Neural crest cell (in vitro differentiated cells): Measurements from ENCODE around the gene ZFYVE28. TPM values are rescaled to one million over a fixed set of nuclear protein-coding genes. Genes with fewer than 3 reads are reported as not detected.

Experiments used
- DNase-seq: peaks from one replicate; pipeline ENCODE4 v3.0.0; 2021; ENCODE audit warnings: low read depth, mixed read lengths, low spot score
- H3K27ac Mint-ChIP-seq: one replicate; pipeline ENCODE4 v1.8.0; 2021; ENCODE audit warnings: mild to moderate bottlenecking, mixed read lengths; ENCODE audit not compliant: unreplicated experiment
- H3K27me3 Mint-ChIP-seq: 2 replicates; pipeline ENCODE4 v1.8.0; 2021; ENCODE audit warnings: low read depth, mild to moderate bottlenecking, mixed read lengths
- H3K36me3 Mint-ChIP-seq: 2 replicates; pipeline ENCODE4 v1.8.0; 2021; ENCODE audit warnings: low read depth, mild to moderate bottlenecking, mixed read lengths
- H3K4me1 Mint-ChIP-seq: 2 replicates; pipeline ENCODE4 v1.8.0; 2021; ENCODE audit warnings: mixed read lengths
- H3K4me3 Mint-ChIP-seq: one replicate; pipeline ENCODE4 v1.8.0; 2021; ENCODE audit warnings: mild to moderate bottlenecking, mixed read lengths
- H3K9me3 Mint-ChIP-seq: 2 replicates; pipeline ENCODE4 v1.8.0; 2021; ENCODE audit warnings: mixed read lengths
- CTCF ChIP-seq: fragments of 200-600 bp; sonication (generic); conservative IDR thresholded peaks from 2 replicates; pipeline ENCODE4 v1.5.0; 2021; ENCODE audit warnings: antibody characterized with exemption, mild to moderate bottlenecking
- total RNA-seq: library from RNA; stranded (reverse); gene quantifications from 2 replicates; pipeline ENCODE4 v1.2.1, GENCODE V29; 2021

ZFYVE28 gene
- total RNA-seq, 1 donor from 2014 or later: 1.4 TPM

GRCh38 chr4:2267320-2267811 is 151.1 kb downstream of the ZFYVE28 start:
- Mint-ChIP-seq H3K4me3 (no peak overlapping the region), H3K9me3 (no peaks in the 10 kb centered on the region), H3K36me3 (no peaks in the 10 kb centered on the region), H3K4me1 (peaks cover 5% of the 10 kb centered on the region), H3K27me3 (no peaks in the 10 kb centered on the region), H3K27ac (no peak overlapping the region)
- TF ChIP-seq CTCF: no peak
- no peak for DNase-seq

GRCh38 chr4:2266821-2267220 is 151.6 kb downstream of the ZFYVE28 start:
- TF ChIP-seq CTCF: no peak
- Mint-ChIP-seq H3K36me3 (no peaks in the 10 kb centered on the region), H3K4me1 (peaks cover 5% of the 10 kb centered on the region), H3K27me3 (no peaks in the 10 kb centered on the region), H3K27ac (no peak overlapping the region), H3K4me3 (no peak overlapping the region), H3K9me3 (no peaks in the 10 kb centered on the region)
- DNase-seq: no peak

- TF ChIP-seq CTCF: no peak
- no peaks in the 10 kb centered on the region for H3K9me3 Mint-ChIP-seq
- peaks cover 5% of the 10 kb centered on the region for H3K4me1 Mint-ChIP-seq
- H3K4me3 Mint-ChIP-seq: no peak overlapping the region
- H3K36me3 Mint-ChIP-seq: no peaks in the 10 kb centered on the region
- H3K27me3 Mint-ChIP-seq: no peaks in the 10 kb centered on the region
- no peak overlapping the region for H3K27ac Mint-ChIP-seq
- DNase-seq: no peak
These were observed 152.3 kb downstream of the ZFYVE28 start for GRCh38 chr4:2266181-2266580.

GRCh38 chr4:2265113-2266110 is 153.0 kb downstream of the ZFYVE28 start:
- no peak overlapping the region for H3K27ac Mint-ChIP-seq
- no peaks in the 10 kb centered on the region for H3K27me3 Mint-ChIP-seq
- DNase-seq: no peak
- peak overlapping the region; percentile 67 for H3K4me3 Mint-ChIP-seq
- no peaks in the 10 kb centered on the region for H3K9me3 Mint-ChIP-seq
- no peak for TF ChIP-seq CTCF
- H3K4me1 Mint-ChIP-seq: peaks cover 5% of the 10 kb centered on the region
- no peaks in the 10 kb centered on the region for H3K36me3 Mint-ChIP-seq

- no peak for DNase-seq
- no peak for TF ChIP-seq CTCF
- Mint-ChIP-seq H3K27ac (no peak overlapping the region), H3K4me1 (peaks cover 5% of the 10 kb centered on the region), H3K36me3 (no peaks in the 10 kb centered on the region), H3K9me3 (no peaks in the 10 kb centered on the region), H3K27me3 (no peaks in the 10 kb centered on the region), H3K4me3 (no peak overlapping the region)
These were observed 153.9 kb downstream of the ZFYVE28 start for GRCh38 chr4:2264481-2265041.
